ENCODE results near the gene GAPT. TPM values are rescaled to one million over a fixed set of nuclear protein-coding genes. Genes with fewer than 3 reads are reported as not detected.

GAPT gene
- total and polyA plus RNA-seq, 4 donors: 0.17 to 2.5 (median 0.94) TPM

GRCh38 chr5:58517198-58517597 lies 26.0 kb downstream of the GAPT start:
- no peaks in the 10 kb centered on the region for H3K27me3 ChIP-seq (ENCODE audit: control insufficient read depth in 4 of 4, insufficient read depth in 4 of 4, low read length in 3 of 4)
- H3K4me3 ChIP-seq (ENCODE audit: low read depth in 1 of 3, low read length in 3 of 3): no peak overlapping the region
- no peak overlapping the region for H3K27ac ChIP-seq (ENCODE audit: low read depth in 1 of 2, low read length in 2 of 2)
- no peaks in the 10 kb centered on the region for H3K4me1 ChIP-seq (ENCODE audit: control insufficient read depth in 4 of 4, insufficient read depth in 4 of 4, low read length in 3 of 4)
- no peak for TF ChIP-seq RAD21 (IDR thresholded peaks at IDR 0.05)
- no peak for TF ChIP-seq TAF1 (conservative IDR thresholded peaks at IDR 0.05)
- no peak for TF ChIP-seq EGR1 (IDR thresholded peaks at IDR 0.05; ENCODE audit: low read depth in 2 of 2)
- TF ChIP-seq FOXA2 (IDR thresholded peaks at IDR 0.05): no peak
- no peaks in the 10 kb centered on the region for H3K36me3 ChIP-seq (ENCODE audit: control insufficient read depth in 4 of 4, insufficient read depth in 3 of 4, low read depth in 1 of 4, low read length in 3 of 4)
- no peak overlapping the region for H3K9ac ChIP-seq (ENCODE audit: low read depth in 1 of 2, low read length in 2 of 2)
- H3K9me3 ChIP-seq (ENCODE audit: control insufficient read depth in 4 of 4, low read length in 3 of 4): peaks cover 0 to 30% (median 3%) of the 10 kb centered on the region in 4 donors
- DNase-seq (ENCODE audit: low spot score): no peak

GRCh38 chr5:58523956-58524355 lies 32.7 kb downstream of the GAPT start:
- no peaks in the 10 kb centered on the region for H3K9me3 ChIP-seq (ENCODE audit: control insufficient read depth in 4 of 4, low read length in 3 of 4)
- DNase-seq (ENCODE audit: low spot score): no peak
- H3K27me3 ChIP-seq (ENCODE audit: control insufficient read depth in 4 of 4, insufficient read depth in 4 of 4, low read length in 3 of 4): no peaks in the 10 kb centered on the region
- H3K4me3 ChIP-seq (ENCODE audit: low read depth in 1 of 3, low read length in 3 of 3): no peak overlapping the region
- no peaks in the 10 kb centered on the region for H3K36me3 ChIP-seq (ENCODE audit: control insufficient read depth in 4 of 4, insufficient read depth in 3 of 4, low read depth in 1 of 4, low read length in 3 of 4)
- H3K9ac ChIP-seq (ENCODE audit: low read depth in 1 of 2, low read length in 2 of 2): no peak overlapping the region
- no peak overlapping the region for H3K27ac ChIP-seq (ENCODE audit: low read depth in 1 of 2, low read length in 2 of 2)
- TF ChIP-seq, protein P1, sequence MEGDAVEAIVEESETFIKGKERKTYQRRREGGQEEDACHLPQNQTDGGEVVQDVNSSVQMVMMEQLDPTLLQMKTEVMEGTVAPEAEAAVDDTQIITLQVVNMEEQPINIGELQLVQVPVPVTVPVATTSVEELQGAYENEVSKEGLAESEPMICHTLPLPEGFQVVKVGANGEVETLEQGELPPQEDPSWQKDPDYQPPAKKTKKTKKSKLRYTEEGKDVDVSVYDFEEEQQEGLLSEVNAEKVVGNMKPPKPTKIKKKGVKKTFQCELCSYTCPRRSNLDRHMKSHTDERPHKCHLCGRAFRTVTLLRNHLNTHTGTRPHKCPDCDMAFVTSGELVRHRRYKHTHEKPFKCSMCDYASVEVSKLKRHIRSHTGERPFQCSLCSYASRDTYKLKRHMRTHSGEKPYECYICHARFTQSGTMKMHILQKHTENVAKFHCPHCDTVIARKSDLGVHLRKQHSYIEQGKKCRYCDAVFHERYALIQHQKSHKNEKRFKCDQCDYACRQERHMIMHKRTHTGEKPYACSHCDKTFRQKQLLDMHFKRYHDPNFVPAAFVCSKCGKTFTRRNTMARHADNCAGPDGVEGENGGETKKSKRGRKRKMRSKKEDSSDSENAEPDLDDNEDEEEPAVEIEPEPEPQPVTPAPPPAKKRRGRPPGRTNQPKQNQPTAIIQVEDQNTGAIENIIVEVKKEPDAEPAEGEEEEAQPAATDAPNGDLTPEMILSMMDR (IDR thresholded peaks at IDR 0.05; ENCODE audit: low read depth, low read length, missing input control): no peak
- TF ChIP-seq ATF3 (IDR thresholded peaks at IDR 0.05): no peak
- no peak for TF ChIP-seq RXRA (IDR thresholded peaks at IDR 0.05)
- no peak for TF ChIP-seq FOXA2 (IDR thresholded peaks at IDR 0.05)
- no peak for TF ChIP-seq ZBTB33 (IDR thresholded peaks at IDR 0.05)
- no peaks in the 10 kb centered on the region for H3K4me1 ChIP-seq (ENCODE audit: control insufficient read depth in 4 of 4, insufficient read depth in 4 of 4, low read length in 3 of 4)

DNA sequence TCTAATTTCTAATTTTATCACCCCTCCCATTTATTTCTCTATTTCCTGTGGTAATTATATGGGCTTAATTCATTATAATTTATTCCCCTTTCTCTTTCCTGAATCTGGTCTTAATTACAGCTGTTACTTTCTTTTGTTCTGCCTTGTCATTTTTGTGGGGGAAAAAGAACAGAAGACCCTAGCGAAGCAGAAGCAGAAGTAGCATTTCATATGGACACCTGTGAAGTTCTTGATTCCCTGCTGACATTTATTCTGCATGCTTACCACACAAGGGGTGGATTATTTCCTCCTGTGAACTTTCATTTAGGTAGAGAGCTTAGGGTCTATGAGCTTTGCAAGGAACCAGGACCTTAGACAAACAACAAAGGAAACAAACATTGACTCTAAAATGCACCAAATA lies 33.3 kb downstream of the GAPT start:
- TF ChIP-seq SP1 (IDR thresholded peaks at IDR 0.05) (no peak), REST (IDR thresholded peaks at IDR 0.05) (no peak), HNF4G (IDR thresholded peaks at IDR 0.05) (no peak), FOXA1 (IDR thresholded peaks at IDR 0.05) (no peak), ZBTB33 (IDR thresholded peaks at IDR 0.05) (no peak), TAF1 (conservative IDR thresholded peaks at IDR 0.05) (no peak), JUND (IDR thresholded peaks at IDR 0.05) (no peak), HNF4A (conservative IDR thresholded peaks at IDR 0.05) (no peak), FOXA2 (IDR thresholded peaks at IDR 0.05) (no peak), YY1 (IDR thresholded peaks at IDR 0.05) (no peak), EGR1 (IDR thresholded peaks at IDR 0.05; ENCODE audit: low read depth in 2 of 2) (no peak), NR2F2 (IDR thresholded peaks at IDR 0.05) (no peak), RXRA (IDR thresholded peaks at IDR 0.05) (no peak), GABPA (IDR thresholded peaks at IDR 0.05 in 1 of 2, conservative IDR thresholded peaks at IDR 0.05 in 1 of 2) (no peak)
- Histone ChIP-seq H3K27ac (ENCODE audit: low read depth in 1 of 2, low read length in 2 of 2) (no peak overlapping the region), H3K36me3 (ENCODE audit: control insufficient read depth in 4 of 4, insufficient read depth in 3 of 4, low read depth in 1 of 4, low read length in 3 of 4) (no peaks in the 10 kb centered on the region), H3K9me3 (ENCODE audit: control insufficient read depth in 4 of 4, low read length in 3 of 4) (no peaks in the 10 kb centered on the region), H3K4me1 (ENCODE audit: control insufficient read depth in 4 of 4, insufficient read depth in 4 of 4, low read length in 3 of 4) (no peaks in the 10 kb centered on the region), H3K9ac (ENCODE audit: low read depth in 1 of 2, low read length in 2 of 2) (no peak overlapping the region), H3K27me3 (ENCODE audit: control insufficient read depth in 4 of 4, insufficient read depth in 4 of 4, low read length in 3 of 4) (no peaks in the 10 kb centered on the region), H3K4me3 (ENCODE audit: low read depth in 1 of 3, low read length in 3 of 3) (no peak overlapping the region)
- 72% methylated on average over 1 of the region's 1 CpG for WGBS
- no peak for DNase-seq (ENCODE audit: low spot score)
